ENCODE measurements around the gene AUTS2. TPM values are rescaled to one million over a fixed set of nuclear protein-coding genes. Genes with fewer than 3 reads are reported as not detected.
"Not testable (repeated sequence)": the region's sequence is repeated elsewhere in the genome, so short reads cannot be mapped to it uniquely, and the experiment has no call there.

The AUTS2 gene
- total RNA-seq, 6 donors from 2014 or later: 38.9 to 151 (median 55.8) TPM

DNA sequence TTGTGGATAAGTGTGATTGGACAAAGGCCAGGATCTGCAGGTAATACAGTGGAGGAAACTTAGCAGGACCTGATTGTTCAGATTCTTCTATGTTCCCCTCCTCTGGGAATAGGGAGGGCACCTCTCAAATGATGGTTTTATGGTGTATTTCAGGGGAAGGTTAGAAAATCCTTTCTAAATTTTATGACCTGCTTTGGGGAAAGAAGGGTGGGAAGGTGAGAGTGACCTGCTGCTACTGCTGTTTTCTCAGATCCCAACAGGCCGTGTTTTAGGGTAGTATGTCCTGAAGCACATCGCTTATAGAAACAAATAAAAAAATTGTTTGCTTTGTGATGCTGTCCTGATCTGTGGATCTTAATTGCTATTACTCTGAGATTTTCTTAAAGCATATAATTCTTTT is 1129.6 kb downstream of the AUTS2 start:
- no peak overlapping the region for H3K27ac ChIP-seq
- no peaks in the 10 kb centered on the region for H3K9me3 ChIP-seq
- DNase-seq: no peak
- ATAC-seq (ENCODE audit: low FRiP score in 2 of 2): no peak
- 92% methylated on average over 2 of the region's 2 CpGs for WGBS, 2 donors
- H3K4me1 ChIP-seq: peaks cover 0 to 24% (median 9%) of the 10 kb centered on the region in 4 donors
- H3K36me3 ChIP-seq: no peaks in the 10 kb centered on the region
- no peaks in the 10 kb centered on the region for H3K27me3 ChIP-seq
- H3K4me3 ChIP-seq: no peak overlapping the region
- no peak for TF ChIP-seq POLR2A (IDR thresholded peaks at IDR 0.05)
- TF ChIP-seq EP300 (IDR thresholded peaks at IDR 0.05): no peak
- TF ChIP-seq, protein P1, sequence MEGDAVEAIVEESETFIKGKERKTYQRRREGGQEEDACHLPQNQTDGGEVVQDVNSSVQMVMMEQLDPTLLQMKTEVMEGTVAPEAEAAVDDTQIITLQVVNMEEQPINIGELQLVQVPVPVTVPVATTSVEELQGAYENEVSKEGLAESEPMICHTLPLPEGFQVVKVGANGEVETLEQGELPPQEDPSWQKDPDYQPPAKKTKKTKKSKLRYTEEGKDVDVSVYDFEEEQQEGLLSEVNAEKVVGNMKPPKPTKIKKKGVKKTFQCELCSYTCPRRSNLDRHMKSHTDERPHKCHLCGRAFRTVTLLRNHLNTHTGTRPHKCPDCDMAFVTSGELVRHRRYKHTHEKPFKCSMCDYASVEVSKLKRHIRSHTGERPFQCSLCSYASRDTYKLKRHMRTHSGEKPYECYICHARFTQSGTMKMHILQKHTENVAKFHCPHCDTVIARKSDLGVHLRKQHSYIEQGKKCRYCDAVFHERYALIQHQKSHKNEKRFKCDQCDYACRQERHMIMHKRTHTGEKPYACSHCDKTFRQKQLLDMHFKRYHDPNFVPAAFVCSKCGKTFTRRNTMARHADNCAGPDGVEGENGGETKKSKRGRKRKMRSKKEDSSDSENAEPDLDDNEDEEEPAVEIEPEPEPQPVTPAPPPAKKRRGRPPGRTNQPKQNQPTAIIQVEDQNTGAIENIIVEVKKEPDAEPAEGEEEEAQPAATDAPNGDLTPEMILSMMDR (IDR thresholded peaks at IDR 0.05): no peak
- TF ChIP-seq POLR2AphosphoS5 (IDR thresholded peaks at IDR 0.05): no peak

DNA sequence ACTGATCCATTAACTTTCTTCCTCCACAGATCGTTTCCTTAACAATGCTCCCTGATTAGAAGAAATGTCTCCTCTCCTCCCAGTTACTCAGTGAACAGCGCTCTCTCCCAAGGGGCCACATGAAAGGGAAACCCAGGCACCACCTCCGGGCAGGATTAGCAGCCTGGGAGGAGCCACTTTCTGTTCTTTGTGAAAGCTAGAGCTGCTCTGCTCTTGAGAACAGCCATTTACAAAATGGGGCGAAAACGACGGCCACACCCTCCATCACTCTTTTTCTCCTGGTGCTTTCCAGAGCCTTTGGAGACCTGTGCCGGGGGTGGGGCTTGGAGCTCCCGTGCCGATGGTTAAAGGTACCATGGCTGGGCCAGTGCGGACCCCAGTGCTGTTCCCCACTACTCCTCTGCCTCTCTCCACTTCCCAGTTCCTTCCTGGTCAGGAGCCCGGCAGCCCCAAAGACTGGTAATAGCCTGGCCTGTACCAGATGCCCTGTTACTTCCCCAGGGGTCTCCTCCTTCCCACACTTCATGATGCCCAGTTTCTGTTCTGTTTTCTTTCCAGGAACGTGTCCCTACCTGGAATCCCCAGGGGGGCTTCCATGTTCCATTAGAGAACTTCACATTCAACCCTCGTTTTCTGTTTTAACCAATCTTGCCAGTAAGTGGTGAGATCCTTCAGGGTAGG is 1130.7 kb downstream of the AUTS2 start:
- no peaks in the 10 kb centered on the region for H3K9me3 ChIP-seq
- TF ChIP-seq EP300 (IDR thresholded peaks at IDR 0.05) (no peak), POLR2A (IDR thresholded peaks at IDR 0.05) (peak in 1 of 4 donors; percentile 19), POLR2AphosphoS5 (IDR thresholded peaks at IDR 0.05) (no peak)
- TF ChIP-seq, protein P1 (IDR thresholded peaks at IDR 0.05): no peak
- peak in 1 of 2 donors; percentile 57 for DNase-seq
- H3K4me3 ChIP-seq: peak overlapping the region in 1 of 4 donors; percentile 19
- WGBS, 2 donors: 52 to 58% methylated on average over 12 to 13 of the region's 13 CpGs
- peak; percentile 63 to 78 for ATAC-seq (ENCODE audit: low FRiP score in 2 of 2)
- no peaks in the 10 kb centered on the region for H3K36me3 ChIP-seq
- peaks cover 0 to 24% (median 9%) of the 10 kb centered on the region in 4 donors for H3K4me1 ChIP-seq
- H3K27ac ChIP-seq: peak overlapping the region; percentile 63 to 87 (median 72)
- H3K27me3 ChIP-seq: no peaks in the 10 kb centered on the region

DNA sequence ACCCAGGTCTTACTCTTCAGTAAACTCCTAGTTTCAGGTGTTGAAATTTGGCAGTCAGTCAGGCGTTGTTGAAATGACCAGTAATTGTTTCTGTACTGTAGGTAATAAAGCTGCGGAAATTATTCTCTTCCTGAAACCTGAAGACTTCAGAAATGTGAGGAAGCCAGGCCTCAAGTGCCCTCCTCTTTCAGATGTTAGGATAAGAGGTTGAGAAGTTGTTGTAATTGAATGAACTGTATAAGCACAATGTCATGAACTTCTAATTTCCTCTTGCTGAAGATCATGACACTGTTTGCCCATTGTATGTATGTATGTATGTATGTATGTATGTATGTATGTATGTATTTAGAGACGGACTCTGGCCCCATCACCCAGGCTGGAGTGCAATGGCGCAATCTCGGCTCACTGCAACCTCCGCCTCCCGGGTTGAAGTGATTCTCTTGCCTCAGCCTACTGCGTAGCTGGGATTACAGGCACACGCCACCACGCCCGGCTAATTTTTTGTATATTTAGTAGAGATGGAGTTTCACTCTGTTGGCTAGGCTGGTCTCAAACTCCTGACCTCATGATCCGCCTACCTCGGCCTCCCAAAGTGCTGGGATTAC is 1131.4 kb downstream of the AUTS2 start:
- peak in 1 of 2 donors; percentile 75 for DNase-seq
- Histone ChIP-seq H3K4me1 (peaks cover 0 to 29% (median 9%) of the 10 kb centered on the region in 4 donors), H3K27ac (peak overlapping the region; percentile 63 to 87 (median 72)), H3K4me3 (peak overlapping the region in 1 of 4 donors; percentile 19)
- H3K36me3 ChIP-seq, H3K27me3 ChIP-seq, H3K9me3 ChIP-seq: not testable (repeated sequence)
- peak; percentile 46 to 84 for ATAC-seq (ENCODE audit: low FRiP score in 2 of 2)
- peak in 1 of 4 donors; percentile 16 for TF ChIP-seq EP300 (IDR thresholded peaks at IDR 0.05)
- 68 to 80% methylated on average over 13 of the region's 13 CpGs for WGBS, 2 donors

DNA sequence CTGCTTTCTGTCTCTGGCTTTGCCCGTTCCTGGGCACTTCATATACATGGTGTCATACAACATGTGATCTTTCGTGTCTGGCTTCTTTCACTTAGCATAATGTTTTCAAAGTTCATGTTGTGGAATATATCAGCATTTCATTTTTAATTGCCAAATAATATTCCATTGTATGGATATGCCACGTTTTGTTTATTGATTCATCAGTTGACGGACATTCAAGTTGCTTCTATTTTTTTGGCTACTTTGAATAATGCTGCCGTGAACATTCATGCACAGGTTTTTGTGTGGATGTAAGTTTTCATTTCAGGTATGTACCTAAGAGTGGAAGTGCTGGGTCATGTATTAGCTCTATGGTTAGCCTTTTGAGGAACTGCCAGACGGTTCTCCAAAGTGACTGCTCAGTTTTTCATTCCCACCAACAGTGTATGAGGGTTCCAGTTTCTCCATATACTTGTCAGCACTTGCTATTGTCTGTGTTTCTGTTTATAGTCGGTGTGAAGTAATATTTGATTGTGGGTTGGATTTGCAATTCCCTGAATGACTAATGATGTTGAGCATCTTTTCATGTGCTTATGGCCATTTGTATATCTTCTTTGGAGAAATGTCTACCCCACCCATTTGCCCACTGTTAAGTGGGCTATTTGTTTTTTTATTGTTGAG is 1132.3 kb downstream of the AUTS2 start:
- H3K27me3 ChIP-seq: no peaks in the 10 kb centered on the region
- peaks cover 0 to 26% (median 8%) of the 10 kb centered on the region in 4 donors for H3K4me1 ChIP-seq
- no peaks in the 10 kb centered on the region for H3K36me3 ChIP-seq
- H3K4me3 ChIP-seq: no peak overlapping the region
- no peaks in the 10 kb centered on the region for H3K9me3 ChIP-seq
- TF ChIP-seq, protein P1 (IDR thresholded peaks at IDR 0.05): no peak
- TF ChIP-seq POLR2AphosphoS5 (IDR thresholded peaks at IDR 0.05): no peak
- no peak for TF ChIP-seq EP300 (IDR thresholded peaks at IDR 0.05)
- no peak for TF ChIP-seq POLR2A (IDR thresholded peaks at IDR 0.05)
- WGBS, 2 donors: 73 to 92% methylated on average over 7 of the region's 7 CpGs
- DNase-seq (no peak), ATAC-seq (ENCODE audit: low FRiP score in 2 of 2) (no peak)
- peak overlapping the region in 3 of 4 donors; percentile 15 to 71 (median 69) for H3K27ac ChIP-seq

DNA sequence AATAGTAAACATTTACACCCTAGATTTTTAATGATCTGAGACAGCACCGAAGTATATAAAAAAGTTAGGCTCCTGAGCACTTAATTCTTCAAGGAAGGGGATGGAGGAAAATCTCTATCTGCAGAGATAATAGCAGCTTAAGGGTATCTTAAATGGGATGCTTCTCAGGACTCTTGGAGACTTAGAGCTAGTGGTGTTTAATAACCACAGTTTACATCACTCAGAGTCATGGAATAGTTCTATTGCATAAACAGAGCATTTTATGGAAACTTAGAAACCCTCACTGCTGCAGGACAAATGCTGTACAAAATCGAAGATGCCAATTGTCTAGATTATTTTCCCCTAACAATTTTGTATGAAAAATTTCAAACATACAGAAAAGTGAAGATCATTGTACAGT is 1134.8 kb downstream of the AUTS2 start:
- WGBS, 2 donors: 80 to 85% methylated on average over 2 of the region's 2 CpGs
- Histone ChIP-seq H3K27ac (no peak overlapping the region), H3K4me1 (peaks cover 17 to 39% (median 25%) of the 10 kb centered on the region in 4 donors), H3K27me3 (no peaks in the 10 kb centered on the region), H3K9me3 (no peaks in the 10 kb centered on the region), H3K36me3 (no peaks in the 10 kb centered on the region), H3K4me3 (no peak overlapping the region)
- DNase-seq: no peak
- ATAC-seq (ENCODE audit: low FRiP score in 2 of 2): no peak
- no peak for TF ChIP-seq EP300 (IDR thresholded peaks at IDR 0.05)
- TF ChIP-seq, protein P1 (IDR thresholded peaks at IDR 0.05): no peak
- TF ChIP-seq POLR2A (IDR thresholded peaks at IDR 0.05): no peak
- no peak for TF ChIP-seq POLR2AphosphoS5 (IDR thresholded peaks at IDR 0.05)
